Left kidney (tissue), 2 donors: ENCODE results near the gene ENDOU. TPM values are rescaled to one million over a fixed set of nuclear protein-coding genes. Genes with fewer than 3 reads are reported as not detected.
"Not testable (repeated sequence)": the region's sequence is repeated elsewhere in the genome, so short reads cannot be mapped to it uniquely, and the experiment has no call there.

Experiments used
- DNase-seq: peaks from one replicate; pipeline ENCODE4 v3.0.0-alpha.2; 2013
- polyA plus RNA-seq: library from polyadenylated mRNA; unstranded; fragments of 120-200 nt; gene quantifications from one replicate; pipeline ENCODE4 v1.2.1, GENCODE V29; 2013; ENCODE audit not compliant: insufficient read length

The ENDOU gene
- polyA plus RNA-seq, 1 donor, result 0.40 TPM

GRCh38 chr12:47686645-47687240 lies 38.5 kb downstream of the ENDOU start:
- peak; percentile 22 for DNase-seq

GRCh38 chr12:47679785-47680184 lies 45.5 kb downstream of the ENDOU start:
- DNase-seq, result no peak

- no peak for DNase-seq
These were observed 53.2 kb downstream of the ENDOU start for GRCh38 chr12:47672068-47672467.

GRCh38 chr12:47667935-47668334 lies 57.4 kb downstream of the ENDOU start:
- not testable (repeated sequence) for DNase-seq

Other genes with a start within 250 kb of the ENDOU start
- 54.1 TPM for gene RPAP3, start 19.5 kb downstream of the ENDOU start, polyA plus RNA-seq
- 61.2 TPM for gene RAPGEF3, start 33.4 kb upstream of the ENDOU start, polyA plus RNA-seq
- 57.5 TPM for gene SLC48A1, start 47.7 kb upstream of the ENDOU start, polyA plus RNA-seq
- gene HDAC7, start 94.4 kb upstream of the ENDOU start, polyA plus RNA-seq, result 80.9 TPM
- 3.1 TPM for gene VDR, start 179.5 kb upstream of the ENDOU start, polyA plus RNA-seq
- 134 TPM for gene TMEM106C, start 238.1 kb upstream of the ENDOU start, polyA plus RNA-seq